Thyroid gland (tissue), 4 donors: ENCODE data around the gene ALOX5AP. TPM values are rescaled to one million over a fixed set of nuclear protein-coding genes. Genes with fewer than 3 reads are reported as not detected.
A peak's percentile ranks its signal among the peaks of the same experiment; 100 is the strongest.

ENCODE experiments used
- DNase-seq, 2 donors: peaks; one replicate each; pipeline ENCODE4 v3.0.0-alpha.2; 2019
- H3K27ac ChIP-seq, 3 donors: fragments of 200-600 bp; sonication (generic); 1 replicate in 2 of 3; 2 replicates in 1 of 3; pipeline ENCODE4 v1.5.1; 2016 to 2019; ENCODE audit warnings: mild to moderate bottlenecking in 1 of 3, moderate library complexity in 1 of 3
- H3K27me3 ChIP-seq: fragments of 200-600 bp; sonication (generic); one replicate; pipeline ENCODE4 v1.5.1; 2019
- H3K36me3 ChIP-seq, 2 donors: fragments of 200-600 bp; sonication (generic); one replicate each; pipeline ENCODE4 v1.5.1; 2016 to 2019
- H3K4me1 ChIP-seq, 2 donors: fragments of 200-600 bp; sonication (generic); one replicate each; pipeline ENCODE4 v1.5.1; 2017 to 2019
- H3K4me3 ChIP-seq, 3 donors: fragments of 200-600 bp; sonication (generic); replicated peaks in 1 of 3; 1 replicate in 2 of 3; 2 replicates in 1 of 3; pipeline ENCODE4 v1.5.1; 2016; ENCODE audit warnings: mild to moderate bottlenecking in 1 of 3
- H3K9me3 ChIP-seq: fragments of 200-600 bp; sonication (generic); one replicate; pipeline ENCODE4 v1.5.1; 2017
- CTCF ChIP-seq, 6 experiments: fragments of 200-600 bp in 3 of 6; fragments of 450-650 bp in 3 of 6; sonication (generic) in 3 of 6; IDR thresholded peaks; one replicate each; pipeline ENCODE4 v1.5.1; 2016 to 2019; ENCODE audit warnings: antibody characterized with exemption in 6 of 6, mild to moderate bottlenecking in 2 of 6, inconsistent platforms in 1 of 6, moderate library complexity in 1 of 6
- POLR2A ChIP-seq, 2 donors: fragments of 450-650 bp; IDR thresholded peaks; one replicate each; pipeline ENCODE4 v1.6.1; 2017; ENCODE audit warnings: antibody characterized with exemption in 2 of 2, mild to moderate bottlenecking in 2 of 2, moderate library complexity in 1 of 2
- WGBS, 2 donors: methylation state at CpG; one replicate each; pipeline ENCODE4 v1.1.5; 2017; 5-methylcytosine and 5-hydroxymethylcytosine counted together
- intact Hi-C: fragments of 100-400 bp; cut with DNase I; formaldehyde crosslinking; loops from one replicate; pipeline ENCODE4 v1.15.1; 2023
- total RNA-seq, 4 donors: library from RNA; depleted of rRNA; stranded (reverse); fragments of >200 nt; gene quantifications; one replicate each; pipeline ENCODE4 v1.2.3, GENCODE V29; 2016

ALOX5AP gene
- total RNA-seq, 4 donors from 2014 or later: 3.6 to 13.4 (median 6.1) TPM

GRCh38 chr13:30799356-30799824 lies 64.0 kb downstream of the ALOX5AP start:
- intact Hi-C loops: loop anchor here (10.0 kb wide), 2 partner anchors 405 to 665 kb away; no protein-coding TSS in a partner anchor
- no peak for DNase-seq
- TF ChIP-seq CTCF (IDR thresholded peaks at IDR 0.05): no peak
- H3K9me3 ChIP-seq: no peaks in the 10 kb centered on the region
- peaks cover 9 to 30% of the 10 kb centered on the region in 2 donors for H3K4me1 ChIP-seq
- no peaks in the 10 kb centered on the region for H3K27me3 ChIP-seq
- no peaks in the 10 kb centered on the region for H3K36me3 ChIP-seq
- no peak overlapping the region for H3K4me3 ChIP-seq
- WGBS, 2 donors: 79 to 82% methylated on average over 12 of the region's 12 CpGs
- no peak overlapping the region for H3K27ac ChIP-seq

DNA sequence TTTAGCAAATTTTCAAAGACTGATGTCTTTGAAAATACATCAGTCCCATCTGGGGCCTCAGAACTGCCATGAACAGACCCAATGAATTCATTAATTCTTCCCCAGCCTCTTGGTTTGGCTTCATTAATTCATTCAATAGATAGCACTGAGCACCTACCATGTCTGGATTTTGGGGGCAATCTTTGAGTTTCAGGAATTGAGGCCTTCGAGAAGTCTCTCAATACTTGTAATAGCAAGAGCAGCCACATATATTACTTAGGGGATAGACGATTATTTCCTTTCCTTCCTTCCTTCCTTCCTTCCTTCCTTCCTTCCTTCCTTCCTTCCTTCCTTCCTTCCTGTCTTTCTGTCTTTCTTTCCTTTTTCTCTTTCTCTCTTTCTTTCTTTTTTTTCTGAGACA lies 64.8 kb downstream of the ALOX5AP start:
- Histone ChIP-seq H3K4me3 (no peak overlapping the region), H3K27ac (no peak overlapping the region), H3K9me3 (no peaks in the 10 kb centered on the region), H3K4me1 (peaks cover 6 to 23% of the 10 kb centered on the region in 2 donors), H3K36me3 (no peaks in the 10 kb centered on the region), H3K27me3 (no peaks in the 10 kb centered on the region)
- WGBS, 2 donors: 79 to 87% methylated on average over 2 of the region's 2 CpGs
- intact Hi-C loops: loop anchor here (10.0 kb wide), 3 partner anchors 65 to 335 kb away; partner anchors contain the start of gene HMGB1
- no peak for TF ChIP-seq POLR2A (IDR thresholded peaks at IDR 0.05)
- TF ChIP-seq CTCF (IDR thresholded peaks at IDR 0.05): no peak
- no peak for DNase-seq

DNA sequence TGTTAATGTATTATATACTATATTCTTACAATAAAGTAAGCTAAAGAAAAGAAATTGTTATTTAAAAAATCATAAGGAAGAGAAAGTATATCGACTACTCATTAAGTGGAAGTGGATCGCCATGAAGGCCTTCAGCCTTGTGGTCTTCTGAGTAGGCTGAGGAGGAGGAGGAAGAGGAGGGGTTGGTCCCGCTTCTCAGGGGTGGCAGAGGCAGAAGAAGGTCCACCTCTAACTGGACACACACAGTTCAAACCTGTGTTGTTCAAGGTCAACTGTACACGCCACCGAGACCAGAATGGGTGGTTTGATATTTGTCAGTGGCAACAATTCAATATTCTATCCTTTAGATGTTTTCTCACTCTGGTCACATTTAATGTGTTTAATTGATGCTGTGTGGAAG lies 67.2 kb downstream of the ALOX5AP start:
- TF ChIP-seq POLR2A (IDR thresholded peaks at IDR 0.05) (no peak), CTCF (IDR thresholded peaks at IDR 0.05) (no peak)
- H3K4me3 ChIP-seq: no peak overlapping the region
- DNase-seq: no peak
- H3K4me1 ChIP-seq: peaks cover 0 to 6% of the 10 kb centered on the region in 2 donors
- WGBS, 2 donors: 82 to 87% methylated on average over 5 of the region's 5 CpGs
- no peaks in the 10 kb centered on the region for H3K27me3 ChIP-seq
- H3K27ac ChIP-seq: no peak overlapping the region
- H3K9me3 ChIP-seq: no peaks in the 10 kb centered on the region
- intact Hi-C loops: loop anchor here (10.0 kb wide), 3 partner anchors 62 to 338 kb away; partner anchors contain the start of gene HMGB1
- H3K36me3 ChIP-seq: no peaks in the 10 kb centered on the region

GRCh38 chr13:30802953-30803478 lies 67.7 kb downstream of the ALOX5AP start:
- H3K27me3 ChIP-seq: no peaks in the 10 kb centered on the region
- H3K4me1 ChIP-seq: peaks cover 0 to 6% of the 10 kb centered on the region in 2 donors
- peak in 1 of 2 donors; percentile 29 for TF ChIP-seq POLR2A (IDR thresholded peaks at IDR 0.05)
- peak; percentile 81 to 94 (median 86) for TF ChIP-seq CTCF (IDR thresholded peaks at IDR 0.05)
- H3K4me3 ChIP-seq: peak overlapping the region in 2 of 3 donors; percentile 6 to 16
- 25 to 26% methylated on average over 19 to 27 of the region's 32 CpGs for WGBS, 2 donors
- peak; percentile 85 to 87 for DNase-seq
- H3K36me3 ChIP-seq: no peaks in the 10 kb centered on the region
- intact Hi-C loops: loop anchor here (10.0 kb wide), 3 partner anchors 62 to 338 kb away; partner anchors contain the start of gene HMGB1
- no peaks in the 10 kb centered on the region for H3K9me3 ChIP-seq
- H3K27ac ChIP-seq: peak overlapping the region in 1 of 3 donors; percentile 34

DNA sequence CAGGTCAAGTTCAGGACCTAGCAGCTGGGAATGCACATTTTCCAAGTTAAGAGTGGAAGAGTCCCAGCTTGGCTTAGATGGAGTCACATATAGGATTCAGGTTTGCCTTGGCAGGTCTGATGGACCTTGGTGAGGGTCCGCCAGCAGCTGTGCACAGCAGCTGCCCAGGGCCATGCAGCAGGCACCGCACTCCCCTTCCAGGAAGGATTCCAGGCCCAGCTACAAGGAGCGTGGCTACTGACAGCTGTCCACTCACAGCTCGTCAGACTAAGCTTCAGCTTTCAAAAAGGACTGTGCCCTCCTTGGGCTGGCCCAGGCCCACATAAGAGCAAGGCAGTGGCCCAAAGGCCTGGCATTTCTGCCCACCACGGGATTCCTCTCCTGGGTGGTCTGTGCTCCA lies 68.4 kb downstream of the ALOX5AP start:
- Histone ChIP-seq H3K36me3 (no peaks in the 10 kb centered on the region), H3K9me3 (no peaks in the 10 kb centered on the region), H3K4me3 (no peak overlapping the region), H3K27me3 (no peaks in the 10 kb centered on the region), H3K27ac (peak overlapping the region in 1 of 3 donors; percentile 34), H3K4me1 (peaks cover 0 to 6% of the 10 kb centered on the region in 2 donors)
- WGBS, 2 donors: 96% methylated on average over 5 of the region's 5 CpGs; no CpG with 5 or more reads in 1 of the 2 donors
- intact Hi-C loops: loop anchor here (10.0 kb wide), 3 partner anchors 61 to 339 kb away; partner anchors contain the start of gene HMGB1
- TF ChIP-seq CTCF (IDR thresholded peaks at IDR 0.05) (no peak), POLR2A (IDR thresholded peaks at IDR 0.05) (no peak)
- no peak for DNase-seq
